RWPE2 (cell line): ENCODE data around the gene OPTC.

Experiments used
- ATAC-seq: fragments of 200-7000 bp; cut with Tn5 transposase; 3 replicates; pipeline ENCODE4 v1.9.1; 2021; ENCODE audit warnings: low read depth
- DNase-seq: peaks from one replicate; pipeline ENCODE4 v3.0.0-alpha.2; 2020; ENCODE audit warnings: low spot score
- H3K27ac ChIP-seq: fragments of 450-650 bp; 2 replicates; pipeline ENCODE4 v1.5.1; 2017; ENCODE audit warnings: mild to moderate bottlenecking; ENCODE audit not compliant: poor library complexity, severe bottlenecking
- H3K27me3 ChIP-seq: fragments of 250-450 bp; sonication (Bioruptor Pico); 2 replicates; pipeline ENCODE4 v1.5.1; 2021; ENCODE audit warnings: mild to moderate bottlenecking, moderate library complexity; ENCODE audit not compliant: insufficient read depth, poor library complexity, severe bottlenecking
- H3K36me3 ChIP-seq: fragments of 250-450 bp; sonication (Bioruptor Pico); 2 replicates; pipeline ENCODE4 v1.5.1; 2020; ENCODE audit warnings: low read depth, mild to moderate bottlenecking, moderate library complexity
- H3K4me1 ChIP-seq: fragments of 250-450 bp; sonication (Bioruptor Pico); 2 replicates; pipeline ENCODE4 v1.5.1; 2021; ENCODE audit warnings: mild to moderate bottlenecking, moderate library complexity; ENCODE audit not compliant: insufficient read depth, poor library complexity, severe bottlenecking
- H3K4me3 ChIP-seq: fragments of 250-450 bp; sonication (Bioruptor Pico); 2 replicates; pipeline ENCODE4 v1.5.1; 2021; ENCODE audit warnings: mild to moderate bottlenecking, moderate library complexity; ENCODE audit not compliant: severe bottlenecking
- H3K9me3 ChIP-seq: fragments of 250-450 bp; sonication (Bioruptor Pico); 2 replicates; pipeline ENCODE4 v1.5.1; 2021; ENCODE audit warnings: mild to moderate bottlenecking, moderate library complexity; ENCODE audit not compliant: severe bottlenecking
- CTCF ChIP-seq: fragments of 450-650 bp; IDR thresholded peaks from one replicate; pipeline ENCODE4 v1.5.1; 2017; ENCODE audit warnings: mild to moderate bottlenecking, moderate library complexity; ENCODE audit not compliant: poor library complexity, severe bottlenecking

The OPTC gene

GRCh38 chr1:203450001-203450400 is 44.0 kb upstream of the OPTC start:
- H3K9me3 ChIP-seq: no peaks in the 10 kb centered on the region
- no peaks in the 10 kb centered on the region for H3K36me3 ChIP-seq
- no peaks in the 10 kb centered on the region for H3K4me1 ChIP-seq
- H3K27me3 ChIP-seq: no peaks in the 10 kb centered on the region
- ATAC-seq: no peak
- no peak overlapping the region for H3K4me3 ChIP-seq
- no peak for TF ChIP-seq CTCF
- no peak for DNase-seq
- H3K27ac ChIP-seq: no peak overlapping the region

- no peak for TF ChIP-seq CTCF
- ATAC-seq (no peak), DNase-seq (no peak)
- H3K27ac ChIP-seq: no peak overlapping the region
- no peaks in the 10 kb centered on the region for H3K27me3 ChIP-seq
- no peaks in the 10 kb centered on the region for H3K9me3 ChIP-seq
- H3K4me1 ChIP-seq: no peaks in the 10 kb centered on the region
- H3K4me3 ChIP-seq: no peak overlapping the region
- no peaks in the 10 kb centered on the region for H3K36me3 ChIP-seq
Measured at GRCh38 chr1:203450479-203451149, 43.3 kb upstream of the OPTC start.

GRCh38 chr1:203451836-203452784 is 41.8 kb upstream of the OPTC start:
- no peak for TF ChIP-seq CTCF
- H3K4me1 ChIP-seq: no peaks in the 10 kb centered on the region
- H3K27me3 ChIP-seq: no peaks in the 10 kb centered on the region
- no peak overlapping the region for H3K4me3 ChIP-seq
- DNase-seq: no peak
- no peaks in the 10 kb centered on the region for H3K36me3 ChIP-seq
- H3K27ac ChIP-seq: no peak overlapping the region
- ATAC-seq: no peak
- no peaks in the 10 kb centered on the region for H3K9me3 ChIP-seq

- TF ChIP-seq CTCF: no peak
- Histone ChIP-seq H3K27me3 (no peaks in the 10 kb centered on the region), H3K4me1 (no peaks in the 10 kb centered on the region), H3K9me3 (no peaks in the 10 kb centered on the region), H3K36me3 (no peaks in the 10 kb centered on the region), H3K27ac (no peak overlapping the region), H3K4me3 (no peak overlapping the region)
- ATAC-seq (no peak), DNase-seq (no peak)
Measured at GRCh38 chr1:203453016-203453415, 40.9 kb upstream of the OPTC start.
